ENCODE results near the gene ADAMTS12. TPM values are rescaled to one million over a fixed set of nuclear protein-coding genes. Genes with fewer than 3 reads are reported as not detected.

The ADAMTS12 gene
- total and polyA plus RNA-seq, 10 of the 15 experiments (the other 5 are each of a cell fraction or from before 2014, with no cell fraction given): 0.11 to 35.8 (median 20.7) TPM

DNA sequence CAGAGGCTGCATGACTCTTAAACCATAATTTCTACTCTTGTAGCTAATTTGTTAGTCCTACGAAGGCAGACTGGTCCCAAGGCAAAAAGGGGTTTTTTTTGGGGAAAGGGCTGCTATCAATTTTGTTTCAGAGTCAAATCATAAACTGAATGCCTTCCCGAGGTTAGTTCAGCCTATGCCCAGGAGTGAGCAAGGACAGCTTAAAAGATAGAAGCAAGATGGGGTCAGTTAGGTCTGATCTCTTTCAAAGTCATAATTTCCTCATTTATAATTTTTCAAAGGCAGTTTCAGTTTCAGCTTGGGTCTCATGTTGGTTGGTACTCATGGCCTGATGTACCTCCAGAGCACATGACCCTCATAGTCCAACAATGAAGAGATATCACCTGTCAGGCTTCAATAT, 36.5 kb upstream of the ADAMTS12 start (continued):
- TF ChIP-seq, protein P1, sequence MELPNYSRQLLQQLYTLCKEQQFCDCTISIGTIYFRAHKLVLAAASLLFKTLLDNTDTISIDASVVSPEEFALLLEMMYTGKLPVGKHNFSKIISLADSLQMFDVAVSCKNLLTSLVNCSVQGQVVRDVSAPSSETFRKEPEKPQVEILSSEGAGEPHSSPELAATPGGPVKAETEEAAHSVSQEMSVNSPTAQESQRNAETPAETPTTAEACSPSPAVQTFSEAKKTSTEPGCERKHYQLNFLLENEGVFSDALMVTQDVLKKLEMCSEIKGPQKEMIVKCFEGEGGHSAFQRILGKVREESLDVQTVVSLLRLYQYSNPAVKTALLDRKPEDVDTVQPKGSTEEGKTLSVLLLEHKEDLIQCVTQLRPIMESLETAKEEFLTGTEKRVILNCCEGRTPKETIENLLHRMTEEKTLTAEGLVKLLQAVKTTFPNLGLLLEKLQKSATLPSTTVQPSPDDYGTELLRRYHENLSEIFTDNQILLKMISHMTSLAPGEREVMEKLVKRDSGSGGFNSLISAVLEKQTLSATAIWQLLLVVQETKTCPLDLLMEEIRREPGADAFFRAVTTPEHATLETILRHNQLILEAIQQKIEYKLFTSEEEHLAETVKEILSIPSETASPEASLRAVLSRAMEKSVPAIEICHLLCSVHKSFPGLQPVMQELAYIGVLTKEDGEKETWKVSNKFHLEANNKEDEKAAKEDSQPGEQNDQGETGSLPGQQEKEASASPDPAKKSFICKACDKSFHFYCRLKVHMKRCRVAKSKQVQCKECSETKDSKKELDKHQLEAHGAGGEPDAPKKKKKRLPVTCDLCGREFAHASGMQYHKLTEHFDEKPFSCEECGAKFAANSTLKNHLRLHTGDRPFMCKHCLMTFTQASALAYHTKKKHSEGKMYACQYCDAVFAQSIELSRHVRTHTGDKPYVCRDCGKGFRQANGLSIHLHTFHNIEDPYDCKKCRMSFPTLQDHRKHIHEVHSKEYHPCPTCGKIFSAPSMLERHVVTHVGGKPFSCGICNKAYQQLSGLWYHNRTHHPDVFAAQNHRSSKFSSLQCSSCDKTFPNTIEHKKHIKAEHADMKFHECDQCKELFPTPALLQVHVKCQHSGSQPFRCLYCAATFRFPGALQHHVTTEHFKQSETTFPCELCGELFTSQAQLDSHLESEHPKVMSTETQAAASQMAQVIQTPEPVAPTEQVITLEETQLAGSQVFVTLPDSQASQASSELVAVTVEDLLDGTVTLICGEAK (IDR thresholded peaks at IDR 0.05; ENCODE audit: borderline replicate concordance): no peak

- in situ Hi-C loops (cut with MboI): no loop called here
- intact Hi-C loops (cut with micrococcal nuclease; ENCODE audit: unreplicated experiment): no loop called here
- Histone ChIP-seq H3K9me3 (replicated peaks; ENCODE audit: control insufficient read depth, insufficient read depth, low read length) (no peaks in the 10 kb centered on the region), H3K4me2 (ENCODE audit: control insufficient read depth, insufficient read depth) (no peak overlapping the region), H4K20me1 (ENCODE audit: control insufficient read depth, insufficient read depth) (no peaks in the 10 kb centered on the region), H2AFZ (ENCODE audit: control insufficient read depth, low read depth, low read length) (no peak overlapping the region), H3K9ac (ENCODE audit: control insufficient read depth, insufficient read depth, low read length) (no peak overlapping the region), H3K36me3 (ENCODE audit: control insufficient read depth in 2 of 2, insufficient read depth in 2 of 2, low read length in 1 of 2) (no peaks in the 10 kb centered on the region), H3K4me1 (ENCODE audit: control insufficient read depth, insufficient read depth, low read length) (peaks cover 24% of the 10 kb centered on the region), H3K27ac (ENCODE audit: control insufficient read depth, insufficient read depth) (no peak overlapping the region), H3K4me3 (no peak overlapping the region), H3K27me3 (replicated peaks in 1 of 2; ENCODE audit: control insufficient read depth in 2 of 2, insufficient read depth in 2 of 2, low read length in 1 of 2) (no peaks in the 10 kb centered on the region), H3K79me2 (ENCODE audit: control insufficient read depth, insufficient read depth, low read length) (no peaks in the 10 kb centered on the region)
- TF ChIP-seq, protein P2, sequence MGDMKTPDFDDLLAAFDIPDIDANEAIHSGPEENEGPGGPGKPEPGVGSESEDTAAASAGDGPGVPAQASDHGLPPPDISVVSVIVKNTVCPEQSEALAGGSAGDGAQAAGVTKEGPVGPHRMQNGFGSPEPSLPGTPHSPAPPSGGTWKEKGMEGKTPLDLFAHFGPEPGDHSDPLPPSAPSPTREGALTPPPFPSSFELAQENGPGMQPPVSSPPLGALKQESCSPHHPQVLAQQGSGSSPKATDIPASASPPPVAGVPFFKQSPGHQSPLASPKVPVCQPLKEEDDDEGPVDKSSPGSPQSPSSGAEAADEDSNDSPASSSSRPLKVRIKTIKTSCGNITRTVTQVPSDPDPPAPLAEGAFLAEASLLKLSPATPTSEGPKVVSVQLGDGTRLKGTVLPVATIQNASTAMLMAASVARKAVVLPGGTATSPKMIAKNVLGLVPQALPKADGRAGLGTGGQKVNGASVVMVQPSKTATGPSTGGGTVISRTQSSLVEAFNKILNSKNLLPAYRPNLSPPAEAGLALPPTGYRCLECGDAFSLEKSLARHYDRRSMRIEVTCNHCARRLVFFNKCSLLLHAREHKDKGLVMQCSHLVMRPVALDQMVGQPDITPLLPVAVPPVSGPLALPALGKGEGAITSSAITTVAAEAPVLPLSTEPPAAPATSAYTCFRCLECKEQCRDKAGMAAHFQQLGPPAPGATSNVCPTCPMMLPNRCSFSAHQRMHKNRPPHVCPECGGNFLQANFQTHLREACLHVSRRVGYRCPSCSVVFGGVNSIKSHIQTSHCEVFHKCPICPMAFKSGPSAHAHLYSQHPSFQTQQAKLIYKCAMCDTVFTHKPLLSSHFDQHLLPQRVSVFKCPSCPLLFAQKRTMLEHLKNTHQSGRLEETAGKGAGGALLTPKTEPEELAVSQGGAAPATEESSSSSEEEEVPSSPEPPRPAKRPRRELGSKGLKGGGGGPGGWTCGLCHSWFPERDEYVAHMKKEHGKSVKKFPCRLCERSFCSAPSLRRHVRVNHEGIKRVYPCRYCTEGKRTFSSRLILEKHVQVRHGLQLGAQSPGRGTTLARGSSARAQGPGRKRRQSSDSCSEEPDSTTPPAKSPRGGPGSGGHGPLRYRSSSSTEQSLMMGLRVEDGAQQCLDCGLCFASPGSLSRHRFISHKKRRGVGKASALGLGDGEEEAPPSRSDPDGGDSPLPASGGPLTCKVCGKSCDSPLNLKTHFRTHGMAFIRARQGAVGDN (IDR thresholded peaks at IDR 0.05): no peak
- TF ChIP-seq EGR1 (IDR thresholded peaks at IDR 0.05; ENCODE audit: borderline replicate concordance in 1 of 2, low read depth in 2 of 2, low read length in 2 of 2) (no peak), ZNF592 (IDR thresholded peaks at IDR 0.05) (no peak), ETV6 (conservative IDR thresholded peaks at IDR 0.05 in 1 of 2, IDR thresholded peaks at IDR 0.05 in 1 of 2; ENCODE audit: borderline replicate concordance in 1 of 2, low read depth in 1 of 2) (no peak), CEBPB (IDR thresholded peaks at IDR 0.05; ENCODE audit: borderline replicate concordance in 1 of 2, low read depth in 2 of 2, low read length in 2 of 2) (no peak), STAT3 (IDR thresholded peaks at IDR 0.05; ENCODE audit: low read depth, low read length) (no peak), RBBP5 (conservative IDR thresholded peaks at IDR 0.05) (no peak), SMARCA5 (IDR thresholded peaks at IDR 0.05) (no peak), SIN3A (IDR thresholded peaks at IDR 0.05; ENCODE audit: low read depth, low read length) (no peak)
- ChIA-PET SMC1A (ENCODE audit: uncharacterized antibody, unreplicated experiment) (interaction anchor here (0.8 to 1.2 kb wide), 3 partner anchors 68 to 215 kb away, joined by 3 to 4 read pairs (median 3); no protein-coding TSS in a partner anchor), RAD21 (ENCODE audit: unreplicated experiment) (interaction anchor here (8.8 kb wide), 1 partner anchor 76 kb away, joined by 111 read pairs; no protein-coding TSS in a partner anchor), POLR2A (no interaction called here), CTCF (no interaction called here)
- DNase-seq (ENCODE audit: low read depth, low spot score) (no peak), ATAC-seq (no peak), FAIRE-seq (no peak)
- 45% methylated on average over 4 of the region's 4 CpGs for WGBS (ENCODE audit: insufficient coverage, insufficient replicate concordance, low lambda C conversion rate, missing lambda C conversion rate)
- BruUV-seq (replicated peaks): no TSS peak
Observed at GRCh38 chr5:33927685-33928084, 35.9 kb upstream of the ADAMTS12 start.
